GM20431 (cell line): ENCODE measurements around the gene MC1R.
"Not testable (repeated sequence)": the region's sequence is repeated elsewhere in the genome, so short reads cannot be mapped to it uniquely, and the experiment has no call there.

Experiments
- in situ Hi-C: fragments of 300-500 bp; cut with MseI, MboI; formaldehyde crosslinking; loops from one replicate; pipeline ENCODE4 v1.15.0; 2020; ENCODE audit warnings: low sequenced_read_pairs; ENCODE audit not compliant: unreplicated experiment

The MC1R gene

DNA sequence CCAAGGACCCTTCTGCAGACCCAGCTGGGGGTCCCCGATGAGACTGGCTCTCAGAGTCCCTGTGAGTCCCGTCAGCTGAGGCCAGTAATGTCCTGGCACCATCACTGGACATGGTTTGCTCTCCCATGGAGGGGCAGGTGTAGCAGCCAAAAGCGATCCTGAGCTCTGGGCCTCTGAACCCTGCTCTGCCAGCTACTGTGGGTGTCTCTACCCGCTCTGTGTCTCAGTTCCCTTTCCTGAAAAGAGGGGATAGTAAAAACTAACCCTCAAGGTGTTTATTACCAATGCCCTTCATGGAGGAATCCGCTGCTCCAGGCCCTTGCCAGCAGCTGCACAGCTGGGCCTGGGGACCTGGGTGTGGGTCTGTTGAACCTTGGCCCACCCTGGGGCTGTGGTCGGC is 13.3 kb downstream of the MC1R start:
- in situ Hi-C loops, result no loop called here

DNA sequence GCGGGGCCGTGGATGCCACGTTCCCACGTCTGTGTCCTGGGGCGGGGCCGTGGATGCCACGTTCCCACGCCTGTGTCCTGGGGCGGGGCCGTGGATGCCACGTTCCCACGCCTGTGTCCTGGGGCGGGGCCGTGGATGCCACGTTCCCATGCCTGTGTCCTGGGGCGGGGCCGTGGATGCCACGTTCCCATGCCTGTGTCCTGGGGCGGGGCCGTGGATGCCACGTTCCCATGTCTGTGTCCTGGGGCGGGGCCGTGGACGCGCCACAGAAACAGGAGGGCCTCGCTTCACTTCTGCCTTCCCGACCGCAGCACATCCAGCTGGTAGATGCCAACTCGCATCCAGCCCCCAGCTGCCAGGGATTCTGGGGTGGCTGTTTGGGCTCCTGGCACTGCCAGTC is 15.4 kb downstream of the MC1R start:
- in situ Hi-C loops, result not testable (repeated sequence)

- in situ Hi-C loops, result no loop called here
Observed at GRCh38 chr16:89934611-89935553, 16.2 kb downstream of the MC1R start.

- in situ Hi-C loops, result not testable (repeated sequence)
Observed at GRCh38 chr16:89935620-89936019, 17.0 kb downstream of the MC1R start.

DNA sequence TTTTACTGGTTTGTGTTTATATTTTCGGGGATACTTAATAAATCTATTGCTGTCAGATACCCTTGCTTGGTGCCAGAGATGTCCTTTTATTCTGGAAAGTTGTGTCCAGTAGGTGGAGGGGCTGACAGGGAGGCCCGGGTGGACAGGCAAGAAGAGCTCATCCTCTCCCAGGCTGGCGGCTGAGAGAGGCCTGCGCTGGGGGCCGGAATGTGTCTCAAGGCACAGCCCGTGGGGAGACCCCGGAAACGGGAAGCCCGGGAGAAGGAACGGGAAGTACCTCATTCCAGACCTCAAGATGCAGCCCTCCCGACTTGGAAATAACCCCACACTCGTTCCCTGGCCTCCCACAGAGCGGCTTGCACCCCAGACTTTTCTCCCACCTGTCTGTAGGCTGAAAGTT is 17.4 kb downstream of the MC1R start:
- in situ Hi-C loops, result no loop called here

DNA sequence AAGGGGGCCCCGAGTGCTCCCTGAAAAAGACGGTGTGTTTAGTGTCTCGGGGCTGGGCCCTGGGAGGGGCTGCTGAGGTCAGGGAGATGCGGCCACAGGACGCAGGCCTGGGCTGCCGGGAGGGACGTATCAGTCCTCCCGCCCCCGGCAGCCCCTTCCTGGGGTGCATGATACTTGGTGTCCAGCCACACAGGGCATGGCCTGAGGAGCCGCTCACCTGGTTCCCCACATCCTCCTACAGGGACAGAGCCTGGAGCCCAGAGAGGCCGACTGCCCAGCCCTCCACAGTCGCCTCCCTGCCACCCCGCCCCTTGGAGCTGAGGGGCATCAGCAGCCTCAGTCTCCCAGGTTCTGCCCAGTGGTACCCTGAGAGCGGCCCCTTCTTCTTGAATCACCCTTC is 17.8 kb downstream of the MC1R start:
- in situ Hi-C loops, result no loop called here

- in situ Hi-C loops, result no loop called here
Observed at GRCh38 chr16:89936981-89937380, 18.3 kb downstream of the MC1R start.

DNA sequence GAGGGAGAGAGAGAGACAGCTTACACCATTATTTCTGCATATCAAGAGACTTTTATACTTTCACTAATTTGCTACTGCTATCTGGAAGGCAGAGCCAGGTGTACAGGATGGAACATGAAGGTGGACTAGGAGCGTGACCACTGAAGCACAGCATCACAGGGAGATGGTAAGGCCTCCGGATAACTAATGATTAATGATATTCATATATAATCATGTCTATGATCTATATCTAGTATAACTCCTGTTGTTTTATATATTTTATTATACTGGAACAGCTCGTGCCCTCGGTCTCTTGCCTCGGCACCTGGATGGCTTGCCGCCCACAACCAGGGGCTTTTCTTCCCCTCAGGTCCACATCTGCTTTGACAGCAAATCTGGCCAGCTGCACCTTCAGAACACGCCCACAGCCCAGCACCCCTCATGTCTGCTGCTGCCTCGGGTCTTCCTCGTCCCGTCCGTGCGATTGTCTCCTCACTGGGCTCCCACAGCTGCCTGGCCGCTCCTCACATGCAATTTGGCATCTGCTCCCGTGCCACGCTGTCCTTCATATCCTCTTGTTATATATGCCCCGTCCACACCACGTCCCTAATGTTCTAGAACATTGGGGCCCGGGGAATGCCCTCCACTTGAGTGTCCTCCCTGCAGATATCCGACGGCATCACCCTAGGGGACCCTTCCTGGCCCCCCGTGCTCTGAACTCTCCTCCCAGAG is 19.7 kb downstream of the MC1R start:
- in situ Hi-C loops, result no loop called here

GRCh38 chr16:89944773-89945172 is 26.1 kb downstream of the MC1R start:
- in situ Hi-C loops, result no loop called here

GRCh38 chr16:89945654-89946053 is 27.0 kb downstream of the MC1R start:
- in situ Hi-C loops, result no loop called here

GRCh38 chr16:89946515-89946914 is 27.9 kb downstream of the MC1R start:
- in situ Hi-C loops, result no loop called here

- in situ Hi-C loops, result no loop called here
Observed at GRCh38 chr16:89949121-89949742, 30.6 kb downstream of the MC1R start.

- in situ Hi-C loops, result no loop called here
Observed at GRCh38 chr16:89949756-89950155, 31.1 kb downstream of the MC1R start.

DNA sequence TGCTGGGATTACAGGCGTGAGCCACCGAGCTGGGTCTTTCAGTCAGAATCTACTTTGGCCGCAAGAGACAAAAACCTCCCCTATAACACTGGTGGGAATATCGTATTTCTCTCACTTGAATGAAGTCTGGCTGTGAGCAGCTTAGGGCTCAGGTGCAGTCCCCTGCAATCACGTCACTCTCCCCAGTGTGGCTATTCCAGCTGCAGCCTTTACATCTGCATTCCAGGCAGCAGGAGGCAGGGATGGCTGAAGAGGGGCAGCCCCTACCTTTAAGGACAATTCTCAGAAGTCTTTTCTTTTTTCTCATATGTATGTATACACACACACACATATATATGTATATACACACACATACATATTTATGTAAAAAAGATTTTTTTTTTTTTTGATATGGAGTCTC is 32.8 kb downstream of the MC1R start:
- in situ Hi-C loops, result no loop called here

- in situ Hi-C loops, result no loop called here
Observed at GRCh38 chr16:89952049-89952448, 33.4 kb downstream of the MC1R start.

DNA sequence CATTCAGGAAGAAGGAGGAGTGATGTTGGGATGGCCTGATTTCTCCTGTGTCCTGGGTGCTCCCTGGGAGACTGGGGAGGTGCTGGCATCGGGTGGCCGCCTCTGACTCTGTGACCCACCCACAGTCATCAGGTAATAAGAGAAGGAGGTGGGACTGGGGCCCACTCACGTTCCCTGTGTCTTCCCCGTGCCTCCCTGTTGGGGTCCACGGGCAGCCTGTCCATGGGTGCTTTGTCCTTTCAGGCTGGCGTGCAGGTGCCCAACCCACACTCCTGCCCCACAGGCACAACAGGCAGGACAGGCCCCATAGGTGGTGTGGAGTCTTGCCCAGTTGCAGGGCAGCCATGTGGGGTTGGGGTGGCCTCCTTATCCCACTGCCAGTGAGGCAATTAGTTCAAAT is 33.9 kb downstream of the MC1R start:
- in situ Hi-C loops, result no loop called here

DNA sequence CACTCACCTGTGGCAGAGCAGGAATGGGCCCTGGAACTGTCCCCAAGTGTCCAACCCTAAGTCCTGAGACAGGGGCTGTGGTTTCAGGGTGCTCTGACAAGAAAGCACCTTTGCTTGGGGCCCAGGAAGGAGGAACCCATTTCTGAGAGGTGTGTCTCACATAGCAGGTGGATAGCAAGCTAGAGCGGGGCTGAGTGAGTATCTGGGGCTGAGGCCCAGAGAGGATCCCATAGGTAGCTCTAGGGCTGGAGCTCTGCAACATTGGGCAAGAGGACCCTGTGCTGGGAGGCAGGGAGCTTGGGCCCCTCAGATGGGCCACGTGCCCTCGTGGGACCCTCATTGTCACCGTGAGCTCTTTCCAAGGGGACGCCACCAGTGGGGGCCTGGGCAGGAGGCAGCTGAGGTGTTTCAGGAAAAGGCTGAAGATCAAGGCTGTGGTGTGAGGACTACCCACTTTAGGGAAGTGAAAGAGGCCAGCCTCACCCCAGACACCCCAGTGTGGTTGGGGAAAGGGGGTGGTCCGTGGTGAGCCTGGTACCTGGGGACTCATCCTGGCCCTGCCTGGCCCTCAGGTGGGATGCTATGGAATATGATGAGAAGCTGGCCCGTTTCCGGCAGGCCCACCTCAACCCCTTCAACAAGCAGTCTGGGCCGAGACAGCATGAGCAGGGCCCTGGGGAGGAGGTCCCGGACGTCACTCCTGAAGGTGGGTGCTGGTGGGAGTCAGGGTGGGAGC is 35.2 kb downstream of the MC1R start:
- in situ Hi-C loops, result no loop called here

GRCh38 chr16:89954462-89954861 is 35.8 kb downstream of the MC1R start:
- in situ Hi-C loops, result no loop called here

- in situ Hi-C loops, result no loop called here
Observed at GRCh38 chr16:89955001-89955685, 36.5 kb downstream of the MC1R start.
